ENCODE results near the gene ARPC3.

GRCh38 chr12:110431957-110432587 lies 18.1 kb downstream of the ARPC3 start:
- TF ChIP-seq CTCF (IDR thresholded peaks at IDR 0.05; ENCODE audit: insufficient read depth, low read depth, low read length) (no peak), EZH2 (IDR thresholded peaks at IDR 0.05; ENCODE audit: insufficient read depth, low read length) (no peak)
